ENCODE results near the gene KIZ.
"Not testable (repeated sequence)": the region's sequence is repeated elsewhere in the genome, so short reads cannot be mapped to it uniquely, and the experiment has no call there.

KIZ gene

GRCh38 chr20:21137078-21137477 lies 11.2 kb downstream of the KIZ start:
- no peak for DNase-seq

DNA sequence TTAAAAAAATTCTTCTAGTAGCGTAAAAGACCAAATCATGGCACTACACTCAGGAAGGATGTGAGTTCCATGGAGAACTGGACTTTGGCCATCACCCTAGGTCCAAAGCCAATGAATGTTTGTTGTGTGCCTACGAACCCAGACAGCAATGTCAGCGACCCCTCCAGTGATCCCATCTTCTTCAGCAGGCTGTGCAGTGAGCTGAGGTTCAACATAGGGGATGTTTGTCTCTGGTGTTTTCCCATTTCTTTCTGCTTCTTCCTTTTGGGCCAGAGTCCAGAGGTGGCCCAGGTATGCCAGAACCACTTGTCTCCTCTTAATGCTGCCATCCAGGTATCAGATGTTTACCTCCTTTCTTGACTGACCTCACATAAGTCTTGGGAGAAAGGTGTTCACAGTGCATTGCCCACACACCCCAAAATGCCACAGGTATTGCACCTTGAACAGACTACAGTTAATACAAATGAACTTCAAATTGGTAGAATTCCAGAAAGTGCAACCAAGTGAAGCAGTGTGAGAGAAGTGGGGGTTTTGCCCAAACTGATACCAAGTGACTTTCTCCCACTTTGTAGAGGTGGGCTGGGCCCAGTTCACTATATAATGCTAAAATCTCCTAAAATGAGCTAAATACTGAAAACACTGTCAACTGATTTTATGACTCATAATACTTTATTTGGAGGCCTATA lies 14.1 kb downstream of the KIZ start:
- DNase-seq: no peak

GRCh38 chr20:21141825-21142224 lies 15.9 kb downstream of the KIZ start:
- DNase-seq: no peak

GRCh38 chr20:21143194-21143890 lies 17.5 kb downstream of the KIZ start:
- no peak for DNase-seq

DNA sequence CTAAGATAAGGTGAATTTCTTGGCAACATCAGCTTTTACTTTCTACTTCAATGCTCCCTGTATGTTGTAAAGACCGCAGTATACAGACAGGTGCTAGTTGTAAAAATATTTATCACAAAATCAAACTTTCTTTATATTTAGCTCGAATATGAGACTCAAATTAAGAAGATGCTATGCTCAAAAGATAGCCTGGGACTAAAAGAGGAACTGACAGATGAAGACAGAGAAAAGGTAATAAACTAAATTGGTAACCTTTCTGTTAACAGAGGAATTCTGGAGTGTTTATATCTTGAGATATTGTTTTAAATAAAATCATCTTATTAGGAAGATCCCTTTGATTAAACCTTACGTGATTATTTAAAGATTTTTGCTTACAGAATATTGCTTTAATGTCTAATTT lies 19.5 kb downstream of the KIZ start:
- no peak for DNase-seq

DNA sequence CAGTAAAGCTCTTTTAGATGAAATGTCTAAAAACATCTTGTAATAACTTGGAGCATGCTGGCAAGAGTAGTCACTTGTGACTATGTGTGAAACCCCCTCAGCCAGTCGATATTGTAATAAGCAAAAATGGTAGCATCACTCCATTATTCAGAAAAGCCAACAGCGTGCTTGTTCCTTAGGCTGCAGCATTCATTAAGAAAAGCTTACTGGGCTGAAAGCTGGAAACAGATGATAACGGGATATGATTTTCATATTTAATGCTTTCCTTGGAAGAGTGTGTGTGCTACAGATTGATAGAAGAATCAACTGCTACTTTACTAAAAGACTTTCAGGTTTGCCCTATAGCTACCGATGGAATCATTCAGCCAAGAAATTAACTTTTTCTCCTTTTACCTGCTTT lies 20.3 kb downstream of the KIZ start:
- DNase-seq: no peak

DNA sequence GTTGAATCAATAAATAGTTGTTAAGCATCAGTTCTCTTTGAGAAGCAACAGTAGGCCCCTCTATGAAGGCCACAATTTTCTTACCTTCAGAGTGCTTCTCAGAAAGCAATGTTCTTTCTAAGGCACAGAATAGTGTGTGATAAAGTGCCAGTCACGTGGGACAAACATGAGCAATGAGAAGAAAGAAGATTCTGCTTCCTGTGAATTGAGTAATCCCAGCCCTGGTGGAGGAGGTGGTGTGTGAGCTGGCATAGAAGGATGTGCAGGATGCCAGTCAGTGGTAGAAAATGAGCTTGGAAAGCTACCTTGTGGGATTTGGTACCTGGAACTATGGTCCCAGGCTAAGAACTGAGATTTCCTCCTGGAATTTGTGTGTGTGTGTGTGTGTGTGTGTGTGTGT lies 21.7 kb downstream of the KIZ start:
- no peak for DNase-seq

GRCh38 chr20:21149344-21149743 lies 23.5 kb downstream of the KIZ start:
- DNase-seq: no peak

DNA sequence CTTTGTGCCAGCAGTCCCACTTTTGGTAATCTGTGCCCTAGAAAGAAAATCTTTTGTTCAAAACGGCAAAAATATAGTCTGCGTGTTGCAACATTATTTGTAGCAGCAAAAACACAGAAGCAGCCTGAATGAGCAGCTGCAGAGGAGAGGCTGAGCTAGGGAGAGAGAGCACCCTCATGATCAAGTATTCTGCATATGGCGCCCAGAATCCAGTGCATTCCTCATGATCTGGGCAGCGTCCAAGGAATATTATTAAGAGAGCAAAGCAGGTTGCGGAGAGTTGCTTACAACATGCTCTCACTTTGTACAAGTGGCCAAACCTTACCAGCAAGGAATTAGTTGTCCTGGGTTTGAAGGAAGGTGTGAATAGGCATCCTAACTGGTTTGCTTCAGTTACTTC lies 25.9 kb downstream of the KIZ start:
- DNase-seq: no peak

- no peak for DNase-seq
These were observed 28.8 kb downstream of the KIZ start for GRCh38 chr20:21154692-21155091.

DNA sequence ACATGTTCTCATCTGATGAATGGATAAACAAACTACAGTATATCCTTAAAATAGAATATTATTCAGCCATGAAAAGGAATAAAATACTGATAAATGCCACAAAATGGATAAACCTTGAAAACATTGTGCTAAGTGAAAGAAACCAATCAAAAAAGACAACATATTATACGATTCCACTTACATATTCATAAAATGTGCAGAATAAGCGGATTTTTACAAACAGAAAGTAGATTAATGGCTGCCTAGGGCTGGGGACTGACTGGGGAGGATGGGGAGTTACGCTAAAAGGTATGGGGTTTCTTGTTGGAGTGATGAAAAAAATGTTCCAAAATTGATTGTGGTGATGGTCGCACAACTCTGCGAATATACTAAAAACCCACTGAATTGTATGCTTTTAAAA lies 29.4 kb downstream of the KIZ start:
- no peak for DNase-seq

- no peak for DNase-seq
These were observed 30.4 kb downstream of the KIZ start for GRCh38 chr20:21156266-21156665.

DNA sequence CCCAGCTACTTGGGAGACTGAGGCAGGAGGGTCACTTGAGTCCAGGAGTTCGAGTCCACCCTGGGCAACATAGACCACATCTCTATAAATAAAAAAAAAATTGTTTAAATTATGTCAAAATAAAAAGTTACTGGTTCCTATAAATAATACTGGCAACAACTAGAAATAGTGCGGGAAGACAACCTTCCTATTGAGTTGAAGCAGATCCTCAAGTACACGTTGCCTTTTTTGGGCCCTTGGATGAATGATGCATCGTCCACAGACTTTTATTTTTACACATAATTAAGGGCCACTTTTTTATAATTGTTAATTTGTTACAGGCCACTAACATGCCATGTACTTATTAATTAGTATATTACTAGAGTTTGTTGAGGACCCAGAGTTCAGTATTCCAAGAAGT lies 31.1 kb downstream of the KIZ start:
- DNase-seq: no peak

- DNase-seq: no peak
These were observed 33.9 kb downstream of the KIZ start for GRCh38 chr20:21159658-21160380.

DNA sequence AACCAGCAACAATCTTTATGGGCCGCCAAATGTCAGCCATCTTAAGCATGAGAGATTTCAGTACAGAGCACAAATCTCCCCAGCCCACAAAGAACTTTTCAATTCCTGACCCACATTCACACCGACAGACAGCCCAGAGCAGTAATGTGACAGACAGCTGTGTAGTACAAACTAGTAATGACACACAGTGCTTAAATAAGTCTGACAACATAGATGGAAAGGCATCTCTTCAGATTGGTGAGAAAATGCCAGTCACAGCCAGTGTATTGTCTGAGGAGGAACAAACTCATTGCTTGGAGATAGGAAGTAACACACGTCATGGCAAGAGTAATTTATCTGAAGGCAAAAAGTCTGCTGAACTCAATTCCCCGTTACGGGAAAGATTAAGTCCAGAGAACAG lies 36.0 kb downstream of the KIZ start:
- DNase-seq: no peak

DNA sequence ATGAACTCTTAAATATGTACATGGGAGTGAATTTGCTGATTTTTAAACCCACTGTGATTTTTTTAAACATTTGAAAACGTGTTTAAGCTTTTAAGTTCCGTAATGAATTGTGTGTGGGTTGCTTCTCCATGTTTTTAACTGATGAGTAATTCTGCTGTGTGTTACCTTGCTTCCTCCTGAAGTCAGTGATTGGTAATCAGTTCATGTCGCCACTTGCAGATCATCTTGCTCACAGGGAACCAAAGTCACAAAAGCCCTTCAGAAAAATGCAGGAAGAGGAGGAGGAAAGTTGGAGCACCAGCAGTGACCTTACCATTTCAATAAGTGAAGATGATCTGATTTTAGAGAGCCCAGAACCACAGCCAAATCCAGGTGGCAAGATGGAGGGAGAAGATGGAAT lies 36.7 kb downstream of the KIZ start:
- DNase-seq: no peak

DNA sequence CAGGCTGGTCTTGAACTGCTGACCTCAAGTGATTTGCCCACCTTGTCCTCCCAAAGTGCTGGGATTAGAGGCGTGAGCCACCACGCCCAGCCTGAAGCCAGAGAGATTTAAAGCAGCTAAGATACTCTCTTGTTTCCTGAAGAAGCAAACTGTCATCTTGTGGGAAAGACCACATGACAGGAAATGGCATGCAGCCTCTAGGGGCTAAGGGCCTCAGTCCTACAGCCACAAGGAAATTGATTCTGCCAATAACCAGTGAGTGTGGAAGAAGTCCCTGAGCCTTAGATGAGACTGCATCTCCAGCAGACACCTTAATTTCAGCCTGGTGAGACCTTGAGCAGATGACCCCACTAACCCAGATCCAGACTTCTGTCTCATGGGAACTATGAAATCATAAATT lies 40.9 kb downstream of the KIZ start:
- DNase-seq: no peak

DNA sequence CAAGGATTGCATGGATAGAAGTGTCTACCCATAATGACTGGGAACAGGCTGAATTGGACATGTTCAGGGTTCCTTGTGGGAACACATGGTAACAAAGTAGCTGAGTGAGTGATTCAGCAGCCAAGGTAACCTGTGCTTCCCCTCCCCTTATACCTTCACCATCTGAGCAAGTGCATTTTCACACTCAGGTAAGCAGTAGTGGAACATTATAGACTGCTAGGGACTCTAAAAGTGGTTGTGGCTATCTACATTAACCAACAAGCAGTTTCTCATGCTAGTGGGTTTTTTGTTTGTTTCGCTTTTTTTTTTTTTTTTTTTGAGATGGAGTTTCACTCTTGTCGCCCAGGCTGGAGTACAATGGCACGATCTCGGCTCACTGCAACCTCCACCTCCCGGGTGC lies 41.4 kb downstream of the KIZ start:
- no peak for DNase-seq

DNA sequence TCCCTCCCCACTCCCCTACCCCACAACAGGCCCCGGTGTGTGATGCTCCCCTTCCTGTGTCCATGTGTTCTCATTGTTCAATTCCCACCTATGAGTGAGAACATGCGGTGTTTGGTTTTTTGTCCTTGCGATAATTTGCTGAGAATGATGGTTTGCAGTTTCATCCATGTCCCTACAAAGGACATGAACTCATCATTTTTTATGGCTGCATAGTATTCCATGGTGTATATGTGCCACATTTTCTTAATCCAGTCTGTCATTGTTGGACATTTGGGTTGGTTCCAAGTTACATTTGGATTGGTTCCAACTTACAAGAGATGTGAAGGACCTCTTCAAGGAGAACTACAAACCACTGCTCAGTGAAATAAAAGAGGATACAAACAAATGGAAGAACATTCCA lies 42.2 kb downstream of the KIZ start:
- DNase-seq: not testable (repeated sequence)

DNA sequence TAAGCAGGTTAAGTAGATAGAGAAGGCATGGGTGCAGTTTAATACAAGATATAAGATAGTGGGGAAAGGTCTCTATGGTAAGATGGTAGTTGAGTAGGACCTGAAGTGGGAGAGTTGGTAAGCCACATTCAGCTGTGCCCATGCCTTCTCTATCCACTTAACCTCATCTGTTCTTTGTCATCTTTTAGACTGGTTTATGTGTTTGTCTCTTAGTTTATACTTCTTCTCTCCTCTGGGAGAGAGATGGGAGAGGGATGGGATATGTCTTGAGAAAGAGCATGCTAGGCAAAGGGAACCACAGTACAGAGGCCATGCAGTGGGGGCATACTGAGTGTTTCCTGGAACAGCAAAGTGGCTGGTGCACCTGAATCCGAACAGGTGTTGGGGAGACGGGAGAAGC lies 46.7 kb downstream of the KIZ start:
- DNase-seq: no peak

- no peak for DNase-seq
These were observed 47.6 kb downstream of the KIZ start for GRCh38 chr20:21173485-21173884.

GRCh38 chr20:21174516-21175239 lies 48.8 kb downstream of the KIZ start:
- no peak for DNase-seq

DNA sequence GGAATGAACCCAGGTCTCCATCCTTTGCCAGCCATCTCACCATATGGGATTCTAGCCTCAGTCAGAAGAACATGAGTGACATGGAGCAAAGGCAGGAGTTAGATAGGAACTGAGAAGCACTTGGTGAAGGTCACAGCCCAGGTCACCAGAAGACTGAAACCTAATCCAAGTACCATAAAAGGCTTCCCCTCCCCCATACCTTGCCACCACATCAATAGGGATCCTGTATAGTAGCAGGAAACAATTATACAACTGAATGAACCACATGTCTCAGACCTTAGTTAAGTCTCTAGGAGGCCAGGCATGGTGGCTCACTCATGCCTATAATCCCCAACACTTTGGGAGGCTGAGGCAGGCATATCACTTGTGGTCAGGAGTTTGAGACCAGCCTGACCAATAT lies 49.6 kb downstream of the KIZ start:
- no peak for DNase-seq
